IPS DF 4.7 (cell line): Measurements from ENCODE around the gene LCNL1.

Experiments used
- DNase-seq: peaks from one replicate; pipeline ENCODE4 v3.0.0-alpha.2; 2013; ENCODE audit warnings: low spot score; ENCODE audit errors: extremely low read depth

LCNL1 gene

GRCh38 chr9:137009938-137010732, 27.3 kb downstream of the LCNL1 start:
- DNase-seq = no peak

- no peak for DNase-seq
These were observed 28.4 kb downstream of the LCNL1 start for GRCh38 chr9:137011156-137011555.

GRCh38 chr9:137011907-137012675, 29.3 kb downstream of the LCNL1 start:
- DNase-seq = no peak

- no peak for DNase-seq
These were observed 30.1 kb downstream of the LCNL1 start for GRCh38 chr9:137012694-137013570.

- DNase-seq = no peak
These were observed 30.8 kb downstream of the LCNL1 start for GRCh38 chr9:137013571-137013940.

GRCh38 chr9:137014166-137014565, 31.4 kb downstream of the LCNL1 start:
- no peak for DNase-seq

- DNase-seq = no peak
These were observed 32.2 kb downstream of the LCNL1 start for GRCh38 chr9:137014776-137015539.

- no peak for DNase-seq
These were observed 32.7 kb downstream of the LCNL1 start for GRCh38 chr9:137015540-137015930.

GRCh38 chr9:137015976-137016375, 33.2 kb downstream of the LCNL1 start:
- no peak for DNase-seq

GRCh38 chr9:137016436-137016835, 33.6 kb downstream of the LCNL1 start:
- DNase-seq = no peak

GRCh38 chr9:137017071-137017470, 34.3 kb downstream of the LCNL1 start:
- DNase-seq = no peak

- no peak for DNase-seq
These were observed 35.2 kb downstream of the LCNL1 start for GRCh38 chr9:137017791-137018497.

- no peak for DNase-seq
These were observed 36.2 kb downstream of the LCNL1 start for GRCh38 chr9:137018761-137019559.

GRCh38 chr9:137019891-137020683, 37.3 kb downstream of the LCNL1 start:
- DNase-seq = no peak

- no peak for DNase-seq
These were observed 38.2 kb downstream of the LCNL1 start for GRCh38 chr9:137020771-137021567.

- DNase-seq = no peak
These were observed 38.8 kb downstream of the LCNL1 start for GRCh38 chr9:137021568-137021978.

GRCh38 chr9:137021979-137022661, 39.3 kb downstream of the LCNL1 start:
- DNase-seq = no peak
